Renal cortical epithelial cell (primary cell): ENCODE measurements around the gene RTP5. TPM values are rescaled to one million over a fixed set of nuclear protein-coding genes. Genes with fewer than 3 reads are reported as not detected.
"Not testable (repeated sequence)": the region's sequence is repeated elsewhere in the genome, so short reads cannot be mapped to it uniquely, and the experiment has no call there.

Experiments
- DNase-seq: peaks from one replicate; pipeline ENCODE4 v3.0.0-alpha.2; 2011; ENCODE audit warnings: low read depth
- total RNA-seq: library from RNA; depleted of rRNA; stranded (reverse); fragments of >200 nt; gene quantifications from 2 replicates; pipeline ENCODE4 v1.2.3, GENCODE V29; 2014

The RTP5 gene
- total RNA-seq, 1 donor from 2014 or later: not detected

GRCh38 chr2:241922816-241923601, 53.5 kb downstream of the RTP5 start:
- DNase-seq: not testable (repeated sequence)

Other genes starting within 250 kb of the RTP5 start
- gene THAP4, start 232.6 kb upstream of the RTP5 start, total RNA-seq: 35.1 and 39.2 TPM in 2 replicates
- 53.0 and 106 TPM in 2 replicates for gene ATG4B, start 232.0 kb upstream of the RTP5 start, total RNA-seq
- 12.2 and 47.4 TPM in 2 replicates for gene DTYMK, start 182.9 kb upstream of the RTP5 start, total RNA-seq
- gene ING5, start 167.7 kb upstream of the RTP5 start, total RNA-seq: 15.1 and 22.7 TPM in 2 replicates
- 12.5 and 22.4 TPM in 2 replicates for gene D2HGDH, start 135.1 kb upstream of the RTP5 start, total RNA-seq
- 0.17 and 0.70 TPM in 2 replicates for gene GAL3ST2, start 92.9 kb upstream of the RTP5 start, total RNA-seq
- 0.40 TPM in 1 of 2 replicates, not detected in the other for gene NEU4, start 60.5 kb upstream of the RTP5 start, total RNA-seq
- gene PDCD1, start 10.8 kb upstream of the RTP5 start, total RNA-seq: 0.15 TPM in 1 of 2 replicates, not detected in the other